GM18517 (cell line): Measurements from ENCODE around the gene GALNT10.
A peak's percentile ranks its signal among the peaks of the same experiment; 100 is the strongest.

Experiments
- ATAC-seq: cut with Tn5 transposase; IDR thresholded peaks from one replicate; pipeline ENCODE4 v1.9.1; 2021; ENCODE audit warnings: mild to moderate bottlenecking, moderate library complexity; ENCODE audit not compliant: unreplicated experiment

GALNT10 gene

DNA sequence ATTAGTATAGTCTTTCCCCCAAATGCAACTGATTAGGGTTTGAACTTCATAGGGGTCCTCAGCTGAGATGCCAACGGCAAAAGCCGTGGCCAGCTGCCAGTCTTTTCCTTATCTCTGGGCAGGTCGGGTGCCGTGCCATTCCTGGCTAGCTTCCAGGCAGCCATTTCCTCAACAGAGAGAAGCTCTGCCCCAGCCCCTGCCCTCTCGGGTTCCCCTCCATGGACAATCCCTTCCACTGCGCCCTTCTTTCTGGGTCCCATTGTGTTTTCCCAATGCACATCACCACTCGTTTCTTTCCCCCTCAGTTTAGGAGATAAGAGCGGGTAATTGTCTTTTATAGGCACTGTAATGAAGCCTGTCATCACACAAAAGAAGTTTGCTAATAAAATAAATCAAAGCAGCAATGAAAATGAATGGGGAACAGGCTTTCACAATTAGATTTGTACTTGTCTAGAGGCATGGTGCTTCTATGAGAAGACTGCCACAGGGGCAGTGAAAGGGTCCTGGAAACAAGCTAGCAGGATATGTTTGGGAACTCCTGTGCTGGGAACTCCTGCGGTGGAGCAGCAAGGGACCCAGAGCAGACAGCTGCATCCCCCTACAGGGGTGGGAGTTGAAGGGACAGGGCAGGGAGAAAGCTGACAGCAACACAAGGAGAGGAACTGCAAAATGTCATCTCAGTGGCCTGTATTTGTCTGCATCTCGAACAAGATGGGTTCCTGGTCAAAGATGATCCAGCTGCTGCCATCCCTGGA, 207.3 kb downstream of the GALNT10 start:
- no peak for ATAC-seq

GRCh38 chr5:154400678-154401077, 210.1 kb downstream of the GALNT10 start:
- ATAC-seq = no peak

- ATAC-seq = no peak
Observed at GRCh38 chr5:154401355-154401754, 210.8 kb downstream of the GALNT10 start.

- ATAC-seq = no peak
Observed at GRCh38 chr5:154401931-154402330, 211.4 kb downstream of the GALNT10 start.

DNA sequence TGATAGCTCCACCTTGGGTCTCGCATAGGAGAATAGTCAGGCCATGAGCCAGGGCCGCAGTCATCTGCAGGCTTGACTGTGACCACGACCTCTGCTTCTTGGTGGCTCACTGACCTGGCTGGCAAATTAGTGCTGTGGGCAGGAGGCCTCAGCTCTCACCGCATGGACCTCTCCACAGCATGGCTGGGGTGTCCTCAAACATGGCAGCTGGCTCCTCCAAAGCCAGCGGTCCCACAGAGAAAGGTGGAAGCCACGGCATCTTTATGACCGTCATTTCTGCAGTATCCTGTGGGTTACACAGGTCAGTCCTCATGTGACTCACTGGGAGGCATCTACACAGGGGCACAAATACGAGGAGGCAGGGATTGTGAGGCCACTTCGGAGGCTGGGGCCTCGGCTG, 212.1 kb downstream of the GALNT10 start:
- ATAC-seq = no peak

DNA sequence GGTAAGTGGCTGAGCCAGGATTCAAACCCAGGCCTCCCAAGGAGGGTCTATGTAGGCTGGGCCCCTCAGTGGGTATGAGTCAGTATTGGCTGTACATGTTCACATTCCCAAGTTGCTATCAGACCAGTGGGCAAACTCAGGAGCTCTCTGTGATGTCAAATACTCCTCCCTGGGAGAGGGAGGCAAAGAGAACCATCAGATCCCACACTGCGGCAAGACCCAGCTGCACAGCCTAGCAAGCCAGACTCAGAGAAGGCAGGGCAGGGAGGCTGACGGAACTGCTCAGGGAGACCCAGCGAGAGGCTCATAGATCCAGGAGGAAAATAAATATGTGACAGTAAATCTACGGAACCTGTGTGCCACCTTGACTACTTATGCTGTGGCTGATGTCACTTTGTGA, 212.7 kb downstream of the GALNT10 start:
- no peak for ATAC-seq

DNA sequence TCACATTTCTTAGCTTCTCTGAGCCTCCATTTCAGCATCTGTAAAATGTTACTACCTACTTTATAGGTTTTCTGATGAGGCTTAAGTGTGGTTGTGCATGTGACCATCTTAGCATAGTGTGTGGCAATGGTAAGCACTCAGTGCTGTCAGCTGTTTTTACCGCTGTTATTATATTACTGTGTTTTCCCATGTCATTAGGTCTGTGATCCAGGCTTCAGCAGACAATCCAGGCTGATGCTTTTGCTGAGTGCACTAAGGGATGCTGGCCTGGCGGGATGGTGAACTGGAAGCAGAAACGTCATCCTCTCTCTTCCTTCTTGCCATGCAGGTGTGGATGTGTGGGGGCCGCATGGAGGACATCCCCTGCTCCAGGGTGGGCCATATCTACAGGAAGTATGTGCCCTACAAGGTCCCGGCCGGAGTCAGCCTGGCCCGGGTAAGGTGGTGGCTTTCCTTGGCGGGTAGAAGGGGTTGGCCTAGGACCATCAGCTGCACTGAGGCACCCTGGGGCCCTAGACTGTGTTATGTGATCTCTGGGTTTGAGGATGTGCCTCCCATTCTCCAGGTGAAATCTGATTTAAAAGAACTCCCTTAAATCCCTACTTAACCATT, 213.3 kb downstream of the GALNT10 start:
- no peak for ATAC-seq

GRCh38 chr5:154405078-154405792, 214.7 kb downstream of the GALNT10 start:
- ATAC-seq = peak; percentile 97

- ATAC-seq = no peak
Observed at GRCh38 chr5:154406231-154406630, 215.7 kb downstream of the GALNT10 start.

DNA sequence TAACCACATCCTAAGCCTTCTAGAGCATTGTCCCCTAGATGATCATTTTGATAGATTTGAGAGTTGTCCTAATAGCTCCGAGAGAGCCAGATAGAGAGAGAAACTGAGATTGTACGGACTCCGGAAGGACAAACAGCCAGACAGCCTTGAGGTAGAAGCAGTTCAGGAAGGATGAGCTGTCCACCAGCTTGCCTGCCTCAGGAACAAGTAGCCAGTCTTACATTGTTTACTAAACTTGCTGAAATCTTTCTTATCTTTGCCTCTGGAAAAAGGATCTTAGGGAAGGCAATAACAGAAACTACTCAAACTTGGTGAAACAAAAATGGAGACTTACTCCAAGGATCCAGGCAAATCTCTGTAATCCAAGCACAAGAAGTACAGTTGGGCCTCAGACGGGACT, 216.3 kb downstream of the GALNT10 start:
- ATAC-seq = no peak

DNA sequence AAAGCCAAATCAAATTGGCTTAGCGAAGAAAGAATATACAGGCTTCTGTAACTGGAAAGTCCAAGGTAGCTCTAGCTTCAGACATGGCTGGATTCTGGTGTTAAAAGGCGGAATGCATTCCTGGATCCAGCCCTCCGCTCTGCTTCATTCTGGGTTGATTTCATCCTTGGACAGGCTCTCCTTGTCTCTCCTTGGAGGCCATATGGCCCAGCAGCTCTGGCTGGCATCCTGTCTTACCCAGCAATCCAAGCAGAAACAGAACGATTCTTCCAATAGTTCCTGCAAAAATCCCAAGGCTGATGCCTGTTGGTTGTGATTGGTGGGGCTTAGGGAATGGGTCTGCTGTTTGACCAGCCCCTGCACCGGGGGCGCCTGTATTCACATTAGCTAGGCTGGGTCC, 218.3 kb downstream of the GALNT10 start:
- no peak for ATAC-seq

DNA sequence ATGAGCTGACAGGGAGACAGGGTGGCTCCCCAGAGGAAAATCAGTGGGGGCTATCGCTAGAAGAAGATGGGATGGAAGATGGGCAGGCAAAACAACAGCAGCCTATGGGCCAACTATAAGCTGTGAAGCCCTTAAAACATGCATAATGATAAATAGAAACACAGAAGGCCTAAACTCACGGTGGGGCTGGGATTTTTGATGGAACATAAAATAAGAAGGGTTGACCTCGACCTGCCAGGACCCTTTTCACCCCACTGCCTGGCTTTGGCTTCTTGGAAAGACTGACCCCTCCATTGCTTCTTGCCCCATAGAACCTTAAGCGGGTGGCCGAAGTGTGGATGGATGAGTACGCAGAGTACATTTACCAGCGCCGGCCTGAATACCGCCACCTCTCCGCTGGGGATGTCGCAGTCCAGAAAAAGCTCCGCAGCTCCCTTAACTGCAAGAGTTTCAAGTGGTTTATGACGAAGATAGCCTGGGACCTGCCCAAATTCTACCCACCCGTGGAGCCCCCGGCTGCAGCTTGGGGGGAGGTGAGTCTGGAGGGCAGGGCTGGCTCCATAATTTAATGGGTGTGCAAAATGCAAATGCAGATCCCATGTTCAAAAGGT, 218.8 kb downstream of the GALNT10 start:
- ATAC-seq = no peak

DNA sequence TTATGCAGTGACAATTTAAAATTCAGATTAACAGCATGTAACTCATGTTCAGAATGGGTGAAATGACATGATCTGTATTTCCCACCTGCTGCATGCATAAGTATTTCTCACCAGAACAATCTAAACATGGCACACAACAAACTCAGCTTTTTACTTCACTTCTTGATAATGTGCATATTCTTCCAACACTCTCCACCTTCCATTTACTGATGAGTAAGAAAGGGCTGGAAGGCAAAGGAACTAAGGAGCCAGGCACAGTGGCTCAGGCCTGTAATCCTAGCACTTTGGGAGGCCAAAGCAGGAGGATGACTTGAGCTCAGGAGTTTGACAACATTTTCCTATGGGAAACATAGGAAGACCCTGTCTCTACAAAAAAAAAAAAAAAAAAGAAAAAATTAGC, 219.5 kb downstream of the GALNT10 start:
- no peak for ATAC-seq

DNA sequence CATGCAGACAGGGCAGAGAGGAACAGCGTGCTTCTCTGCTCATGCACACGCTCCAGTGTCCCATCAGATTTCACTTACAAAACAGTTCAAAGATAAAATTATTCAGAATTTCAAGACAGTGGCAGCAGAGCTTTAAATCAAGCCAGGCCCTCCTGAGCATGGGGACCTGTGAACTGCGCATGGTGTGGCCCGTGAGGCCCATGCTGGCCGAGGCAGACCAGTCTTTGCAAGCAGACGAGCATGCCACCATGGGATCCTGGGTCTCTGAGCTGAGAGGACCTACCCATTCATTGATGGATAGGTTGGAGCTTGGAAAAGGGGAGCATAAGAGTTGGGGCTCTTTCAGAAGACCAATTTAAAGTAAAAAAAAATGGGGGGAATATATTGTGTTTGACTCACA, 220.3 kb downstream of the GALNT10 start:
- no peak for ATAC-seq

DNA sequence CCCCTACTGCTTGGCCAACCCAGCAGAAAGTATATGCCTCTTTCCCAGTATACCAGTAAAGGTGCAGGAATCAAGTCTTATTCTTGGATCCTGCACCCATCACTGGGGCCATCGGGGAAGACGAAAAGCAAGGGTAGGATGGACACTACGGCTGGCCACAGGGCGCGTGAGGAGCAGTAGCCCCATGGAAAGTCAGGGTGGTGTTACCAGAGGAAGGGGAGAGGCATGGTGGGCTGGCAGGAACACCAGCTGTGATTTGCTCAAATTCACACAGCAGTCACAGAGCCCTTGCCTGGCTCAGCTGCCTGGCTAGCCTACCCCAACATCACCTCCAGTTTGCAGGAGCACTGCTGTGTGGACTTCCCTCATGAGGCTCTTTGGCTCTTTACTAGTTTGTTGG, 220.8 kb downstream of the GALNT10 start:
- ATAC-seq = no peak

DNA sequence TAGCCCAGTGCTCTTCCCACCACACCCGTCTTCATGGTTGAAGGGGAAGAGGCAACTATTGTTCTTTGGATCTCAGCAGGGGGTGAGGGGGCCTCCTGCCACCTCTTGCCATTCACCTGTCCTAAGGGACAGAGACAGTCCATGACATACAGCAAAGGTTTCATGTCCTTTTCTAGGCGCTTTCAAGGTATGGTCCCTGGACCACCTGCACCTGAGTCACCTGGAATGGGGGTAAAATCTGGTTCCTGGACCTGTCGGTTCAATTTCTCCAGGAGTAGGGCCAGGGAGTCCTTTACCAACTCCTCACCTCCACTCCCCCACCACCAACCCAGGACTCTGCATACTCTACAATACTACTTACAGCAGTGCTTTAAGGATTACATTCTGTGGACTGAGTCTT, 221.8 kb downstream of the GALNT10 start:
- ATAC-seq = no peak

DNA sequence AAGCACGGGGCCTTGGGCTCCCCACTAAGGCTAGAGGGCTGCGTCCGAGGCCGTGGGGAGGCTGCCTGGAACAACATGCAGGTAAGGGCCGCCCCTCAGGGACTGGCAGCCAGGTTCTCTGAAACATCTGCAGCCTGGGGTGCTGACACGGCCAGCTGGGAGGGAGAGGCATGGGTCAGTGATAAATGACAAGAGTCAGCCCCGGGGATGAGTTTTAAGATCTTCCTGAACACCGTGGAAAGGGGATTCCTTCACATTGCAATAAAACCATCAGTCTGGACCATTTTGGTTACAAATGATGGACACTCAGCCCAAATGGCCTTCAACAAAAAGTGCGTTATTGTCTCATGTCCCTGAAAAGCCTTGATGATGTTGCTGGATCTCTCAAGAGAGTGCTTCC, 222.4 kb downstream of the GALNT10 start:
- no peak for ATAC-seq

DNA sequence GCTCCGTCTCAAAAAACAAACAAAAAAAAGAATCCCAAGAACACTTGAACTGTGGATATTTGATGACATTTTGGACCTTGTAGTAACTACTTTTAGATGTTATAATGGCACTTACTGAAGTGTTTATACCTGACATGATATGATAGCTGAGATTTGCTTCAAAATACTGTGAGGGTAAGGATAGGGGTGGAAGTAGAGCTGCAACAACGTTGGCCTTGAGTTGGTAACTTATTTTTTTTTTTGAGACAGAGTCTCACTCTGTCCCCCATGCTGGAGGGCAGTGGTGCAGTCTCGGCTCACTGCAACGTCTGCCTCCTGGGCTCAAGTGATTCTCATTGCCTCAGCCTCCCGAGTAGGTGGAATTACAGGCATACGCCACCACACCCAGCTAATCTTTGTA, 224.6 kb downstream of the GALNT10 start:
- no peak for ATAC-seq

GRCh38 chr5:154418344-154418820, 227.8 kb downstream of the GALNT10 start:
- ATAC-seq = no peak

DNA sequence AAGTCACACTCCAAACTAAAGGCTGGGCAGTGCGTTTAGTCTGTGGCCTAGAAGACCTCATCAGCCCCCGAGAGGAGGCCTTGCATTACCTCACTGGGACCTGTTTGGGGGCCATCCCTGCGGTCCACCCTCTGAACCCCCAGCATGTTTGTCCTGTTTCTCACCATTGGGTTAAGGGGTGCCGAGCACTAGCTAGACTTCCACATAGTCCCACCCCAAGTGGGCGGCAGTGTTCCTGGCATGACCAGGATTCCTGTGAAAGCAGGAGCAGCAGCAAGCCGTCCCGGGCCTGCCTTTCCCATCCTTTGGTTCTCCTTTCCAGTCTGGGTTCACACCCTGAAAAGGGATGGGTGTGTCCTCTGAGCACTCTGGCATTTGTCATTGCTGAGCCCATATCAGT, 228.7 kb downstream of the GALNT10 start:
- no peak for ATAC-seq

DNA sequence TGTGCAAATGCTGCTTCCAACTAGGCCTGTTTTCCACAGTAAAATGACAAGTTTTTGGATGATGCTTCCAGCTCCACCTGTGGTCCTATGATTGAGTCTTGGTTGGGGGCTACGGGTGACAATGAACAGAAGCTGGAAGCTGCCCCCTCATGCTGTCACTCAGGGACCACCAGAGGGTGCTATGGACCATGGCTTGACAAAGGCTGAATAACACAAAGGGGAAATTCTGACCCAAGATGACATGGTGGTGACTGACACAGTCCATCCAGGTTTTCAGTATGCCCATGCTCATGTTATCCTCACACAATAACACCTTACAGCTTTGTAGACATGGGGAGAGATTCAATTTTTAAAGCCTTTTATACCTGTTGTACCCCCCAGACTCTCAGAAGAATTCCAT, 231.3 kb downstream of the GALNT10 start:
- no peak for ATAC-seq

DNA sequence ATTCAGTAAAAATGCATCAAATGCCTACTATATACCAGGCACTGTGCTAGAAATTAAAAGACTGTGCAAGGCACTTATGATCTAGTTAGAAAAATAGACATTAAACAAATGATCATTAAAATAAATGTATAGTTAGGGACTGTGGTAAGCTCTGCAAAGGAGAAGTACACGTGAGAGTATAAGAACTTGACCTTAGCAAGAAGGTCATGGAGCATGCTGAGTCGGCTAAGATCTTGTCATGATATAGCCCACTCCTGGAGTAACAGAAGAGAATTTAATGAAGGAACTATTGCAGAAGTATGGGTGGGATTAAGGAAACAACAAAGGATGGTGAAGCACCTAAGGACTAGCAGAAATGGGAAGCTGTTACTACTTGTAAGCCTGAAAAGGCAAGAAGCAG, 231.8 kb downstream of the GALNT10 start:
- no peak for ATAC-seq
